ENCODE results near the gene ATL1.

ATL1 gene

GRCh38 chr14:50530794-50531365 lies 29.1 kb upstream of the ATL1 start:
- no peak for TF ChIP-seq CTCF (IDR thresholded peaks at IDR 0.05; ENCODE audit: insufficient read depth, low read depth, low read length, missing control alignments)
- H3K4me3 ChIP-seq (ENCODE audit: low read depth, low read length) = peak overlapping the region; percentile 95
- no peak for DNase-seq (ENCODE audit: low read depth)

GRCh38 chr14:50531595-50532501 lies 28.1 kb upstream of the ATL1 start:
- DNase-seq (ENCODE audit: low read depth) = peak; percentile 51
- no peak for TF ChIP-seq CTCF (IDR thresholded peaks at IDR 0.05; ENCODE audit: insufficient read depth, low read depth, low read length, missing control alignments)
- peak overlapping the region; percentile 95 for H3K4me3 ChIP-seq (ENCODE audit: low read depth, low read length)

- TF ChIP-seq CTCF (IDR thresholded peaks at IDR 0.05; ENCODE audit: insufficient read depth, low read depth, low read length, missing control alignments) = peak; percentile 93
- H3K4me3 ChIP-seq (ENCODE audit: low read depth, low read length) = peak within 1 kb of the TSS; percentile 95
- peak; percentile 96 for DNase-seq (ENCODE audit: low read depth)
Measured at GRCh38 chr14:50532502-50533240, 27.3 kb upstream of the ATL1 start, which contains the start of gene MAP4K5. TSS of gene MAP4K5 (minus strand) at chr14:50532569. CDS start at chr14:50532049, 520 bp downstream.

- peak overlapping the region; percentile 63 for H3K4me3 ChIP-seq (ENCODE audit: low read depth, low read length)
- TF ChIP-seq CTCF (IDR thresholded peaks at IDR 0.05; ENCODE audit: insufficient read depth, low read depth, low read length, missing control alignments) = no peak
- peak; percentile 42 for DNase-seq (ENCODE audit: low read depth)
Measured at GRCh38 chr14:50533241-50533705, 26.7 kb upstream of the ATL1 start.

GRCh38 chr14:50533806-50534205 lies 26.1 kb upstream of the ATL1 start:
- H3K4me3 ChIP-seq (ENCODE audit: low read depth, low read length) = no peak overlapping the region
- TF ChIP-seq CTCF (IDR thresholded peaks at IDR 0.05; ENCODE audit: insufficient read depth, low read depth, low read length, missing control alignments) = no peak

GRCh38 chr14:50534416-50534815 lies 25.5 kb upstream of the ATL1 start:
- DNase-seq (ENCODE audit: low read depth) = no peak
- no peak for TF ChIP-seq CTCF (IDR thresholded peaks at IDR 0.05; ENCODE audit: insufficient read depth, low read depth, low read length, missing control alignments)
- no peak overlapping the region for H3K4me3 ChIP-seq (ENCODE audit: low read depth, low read length)

More at GRCh38 chr14:50533806-50534205, 26.1 kb upstream of the ATL1 start:
- no peak for DNase-seq (ENCODE audit: low read depth)

All from GM12865 (cell line).